Endodermal cell (in vitro differentiated cells): ENCODE results near the gene UGT2A1. TPM values are rescaled to one million over a fixed set of nuclear protein-coding genes. Genes with fewer than 3 reads are reported as not detected.
A peak's percentile ranks its signal among the peaks of the same experiment; 100 is the strongest.

Experiments used
- DNase-seq: peaks from one replicate; pipeline ENCODE4 v3.0.0-alpha.2; 2017
- H3K27ac ChIP-seq: 2 replicates; pipeline ENCODE4 v1.5.1; 2013; ENCODE audit warnings: mild to moderate bottlenecking, low read depth, low read length, moderate library complexity
- H3K27me3 ChIP-seq: 2 replicates; pipeline ENCODE4 v1.6.1; 2013; ENCODE audit warnings: mild to moderate bottlenecking, low read length, moderate library complexity; ENCODE audit not compliant: insufficient read depth, control insufficient read depth, poor library complexity, severe bottlenecking
- H3K36me3 ChIP-seq: 2 replicates; pipeline ENCODE4 v1.7.0; 2013; ENCODE audit warnings: mild to moderate bottlenecking, low read length, moderate library complexity; ENCODE audit not compliant: control insufficient read depth, insufficient read depth
- H3K4me1 ChIP-seq: one replicate; pipeline ENCODE4 v1.7.0; 2013; ENCODE audit warnings: low read length; ENCODE audit not compliant: control insufficient read depth, insufficient read depth
- H3K4me3 ChIP-seq: 2 replicates; pipeline ENCODE4 v1.5.1; 2013; ENCODE audit warnings: mild to moderate bottlenecking, low read length, moderate library complexity
- H3K9ac ChIP-seq: 2 replicates; pipeline ENCODE4 v1.6.1; 2013; ENCODE audit warnings: mild to moderate bottlenecking, low read length, moderate library complexity; ENCODE audit not compliant: poor library complexity, severe bottlenecking; ENCODE audit errors: extremely low read depth
- H3K9me3 ChIP-seq: 2 replicates; pipeline ENCODE4 v1.6.1; 2013; ENCODE audit warnings: mild to moderate bottlenecking, low read length, moderate library complexity; ENCODE audit not compliant: control insufficient read depth
- H3K27ac Mint-ChIP-seq: 2 replicates; pipeline ENCODE4 v1.8.0; 2020; ENCODE audit warnings: mixed read lengths
- H3K27me3 Mint-ChIP-seq: 2 replicates; pipeline ENCODE4 v1.8.0; 2021; ENCODE audit warnings: mild to moderate bottlenecking, mixed read lengths; ENCODE audit not compliant: insufficient read depth
- H3K36me3 Mint-ChIP-seq: 2 replicates; pipeline ENCODE4 v1.8.0; 2020; ENCODE audit warnings: low read depth, mixed read lengths
- H3K4me1 Mint-ChIP-seq: 2 replicates; pipeline ENCODE4 v1.8.0; 2020; ENCODE audit warnings: mixed read lengths
- H3K4me3 Mint-ChIP-seq: 2 replicates; pipeline ENCODE4 v1.8.0; 2020; ENCODE audit warnings: mild to moderate bottlenecking, moderate library complexity, mixed read lengths
- H3K9me3 Mint-ChIP-seq: 2 replicates; pipeline ENCODE4 v1.8.0; 2020; ENCODE audit warnings: mild to moderate bottlenecking, mixed read lengths
- CTCF ChIP-seq: fragments of 200-600 bp; sonication (generic); conservative IDR thresholded peaks from 2 replicates; pipeline ENCODE4 v1.5.0; 2021; ENCODE audit warnings: antibody characterized with exemption, mild to moderate bottlenecking
- WGBS, 2 experiments: methylation state at CpG; one replicate each; pipeline versions ENCODE4 v1.1.5 to v1.1.7; 2013; ENCODE audit warnings: missing lambda C conversion rate in 2 of 2, mixed read lengths in 1 of 2; ENCODE audit not compliant: insufficient coverage in 1 of 2, insufficient read length in 1 of 2; 5-methylcytosine and 5-hydroxymethylcytosine counted together
- total RNA-seq, 2 donors: library from RNA; stranded (reverse); fragmentation: NEBNext Ultra II Directional in 1 of 2; extraction: Animal tissue kit (Norgen Biotek cat#: 25700) in 1 of 2; gene quantifications; 2 replicates in 1 of 2; 3 replicates in 1 of 2; pipeline ENCODE4 v1.2.1, GENCODE V29; 2021

UGT2A1 gene
- total RNA-seq, 2 donors from 2014 or later = not detected

- H3K9me3 Mint-ChIP-seq = no peaks in the 10 kb centered on the region
- Histone ChIP-seq H3K36me3 (no peaks in the 10 kb centered on the region), H3K27ac (no peak overlapping the region), H3K9me3 (no peaks in the 10 kb centered on the region), H3K4me1 (peaks cover 6% of the 10 kb centered on the region), H3K4me3 (peak overlapping the region; percentile 27), H3K27me3 (no peaks in the 10 kb centered on the region), H3K9ac (no peak overlapping the region)
- TF ChIP-seq CTCF = no peak
- peaks cover 20% of the 10 kb centered on the region for H3K4me1 Mint-ChIP-seq
- no peak for DNase-seq
- peaks cover 21% of the 10 kb centered on the region for H3K27me3 Mint-ChIP-seq
- H3K36me3 Mint-ChIP-seq = no peaks in the 10 kb centered on the region
- WGBS, 2 experiments = 30 to 80% methylated on average over 1 of the region's 1 CpG
- H3K27ac Mint-ChIP-seq = no peak overlapping the region
- no peak overlapping the region for H3K4me3 Mint-ChIP-seq
Measured at GRCh38 chr4:69591364-69591763, 61.7 kb downstream of the UGT2A1 start.

- H3K9ac ChIP-seq = no peak overlapping the region
- no peak for TF ChIP-seq CTCF
- no peak overlapping the region for H3K4me3 ChIP-seq
- H3K27me3 ChIP-seq = no peaks in the 10 kb centered on the region
- no peak overlapping the region for H3K4me3 Mint-ChIP-seq
- H3K9me3 ChIP-seq = no peaks in the 10 kb centered on the region
- peaks cover 11% of the 10 kb centered on the region for H3K27me3 Mint-ChIP-seq
- peaks cover 6% of the 10 kb centered on the region for H3K4me1 ChIP-seq
- WGBS, 2 experiments = 52% methylated on average over 1 of the region's 1 CpG; no CpG with 5 or more reads in 1 of the 2 experiments
- H3K9me3 Mint-ChIP-seq = no peaks in the 10 kb centered on the region
- no peaks in the 10 kb centered on the region for H3K36me3 ChIP-seq
- no peak overlapping the region for H3K27ac ChIP-seq
- H3K4me1 Mint-ChIP-seq = peaks cover 20% of the 10 kb centered on the region
- H3K36me3 Mint-ChIP-seq = no peaks in the 10 kb centered on the region
- no peak for DNase-seq
- no peak overlapping the region for H3K27ac Mint-ChIP-seq
Measured at GRCh38 chr4:69589884-69590283, 63.2 kb downstream of the UGT2A1 start.

- H3K4me1 Mint-ChIP-seq = no peaks in the 10 kb centered on the region
- no peak for DNase-seq
- no peak overlapping the region for H3K4me3 ChIP-seq
- no peaks in the 10 kb centered on the region for H3K4me1 ChIP-seq
- H3K9me3 ChIP-seq = no peaks in the 10 kb centered on the region
- peaks cover 4% of the 10 kb centered on the region for H3K27me3 Mint-ChIP-seq
- no peaks in the 10 kb centered on the region for H3K27me3 ChIP-seq
- H3K4me3 Mint-ChIP-seq = no peak overlapping the region
- no peaks in the 10 kb centered on the region for H3K36me3 Mint-ChIP-seq
- no peak overlapping the region for H3K27ac Mint-ChIP-seq
- 74% methylated on average over 3 of the region's 5 CpGs; no CpG with 5 or more reads in 1 of the 2 experiments for WGBS, 2 experiments
- no peaks in the 10 kb centered on the region for H3K9me3 Mint-ChIP-seq
- H3K27ac ChIP-seq = no peak overlapping the region
- no peak overlapping the region for H3K9ac ChIP-seq
- TF ChIP-seq CTCF = no peak
- no peaks in the 10 kb centered on the region for H3K36me3 ChIP-seq
Measured at GRCh38 chr4:69584135-69584534, 68.9 kb downstream of the UGT2A1 start.
